Stimulated activated naive CD4-positive, alpha-beta T cell (primary cell): Measurements from ENCODE around the gene ZNF804B.

Experiments
- DNase-seq, 6 experiments: peaks; one replicate each; lab custom pipeline; 2025; lab: John Stamatoyannopoulos, UW

Gene ZNF804B

GRCh38 chr7:88835147-88835728 is 75.7 kb downstream of the ZNF804B start:
- peak in 1 of 6 experiments; percentile 1 for DNase-seq

GRCh38 chr7:88842201-88842600 is 82.7 kb downstream of the ZNF804B start:
- no peak for DNase-seq

- no peak for DNase-seq
These were observed 85.6 kb downstream of the ZNF804B start for GRCh38 chr7:88845091-88845490.

GRCh38 chr7:88851220-88851619 is 91.7 kb downstream of the ZNF804B start:
- no peak for DNase-seq

DNA sequence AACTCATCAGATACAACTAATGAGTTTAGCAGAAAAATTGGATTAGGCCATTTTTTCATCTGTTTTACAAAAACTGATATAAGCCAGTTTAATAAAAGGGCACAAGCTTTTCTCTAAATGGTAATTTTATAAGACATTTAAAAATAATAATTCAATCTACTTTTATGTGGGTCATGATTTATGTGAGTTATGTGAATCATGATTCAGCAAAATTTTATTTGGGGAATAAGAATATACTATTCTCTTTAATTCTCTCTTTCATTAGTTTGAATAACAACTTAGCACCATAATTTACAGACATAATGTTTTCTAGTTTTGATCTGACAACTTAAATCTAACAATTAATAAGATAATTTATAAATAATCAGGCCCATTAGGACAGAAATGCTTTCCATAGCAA is 99.8 kb downstream of the ZNF804B start:
- DNase-seq: no peak

DNA sequence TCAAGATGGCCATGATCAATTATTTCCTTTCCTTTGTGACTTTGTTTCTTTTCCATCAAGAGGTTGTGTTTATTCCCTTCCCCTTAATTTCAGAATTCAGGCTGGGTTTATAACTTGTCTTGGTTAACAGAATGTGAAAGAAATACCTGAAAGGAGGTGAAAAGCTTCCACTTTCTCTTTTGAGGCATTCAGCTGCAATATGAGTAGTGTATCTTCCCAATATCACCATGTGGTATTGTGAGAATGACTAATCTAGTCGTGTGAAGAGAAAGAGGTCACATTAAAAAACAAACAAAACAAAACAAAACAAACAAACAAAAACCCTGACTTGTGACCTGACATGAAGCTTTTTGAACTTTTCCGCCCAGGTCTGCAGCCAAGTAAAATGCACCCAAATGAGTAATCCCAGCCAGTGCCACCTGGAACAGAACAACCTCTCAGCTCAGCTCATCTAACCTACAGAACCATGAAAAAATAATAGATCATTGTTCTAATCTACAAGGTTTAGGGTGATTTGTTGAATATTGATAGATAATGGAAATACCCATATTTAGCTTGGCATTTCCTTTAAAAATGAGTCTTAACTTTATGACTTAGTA is 106.9 kb downstream of the ZNF804B start:
- no peak for DNase-seq

DNA sequence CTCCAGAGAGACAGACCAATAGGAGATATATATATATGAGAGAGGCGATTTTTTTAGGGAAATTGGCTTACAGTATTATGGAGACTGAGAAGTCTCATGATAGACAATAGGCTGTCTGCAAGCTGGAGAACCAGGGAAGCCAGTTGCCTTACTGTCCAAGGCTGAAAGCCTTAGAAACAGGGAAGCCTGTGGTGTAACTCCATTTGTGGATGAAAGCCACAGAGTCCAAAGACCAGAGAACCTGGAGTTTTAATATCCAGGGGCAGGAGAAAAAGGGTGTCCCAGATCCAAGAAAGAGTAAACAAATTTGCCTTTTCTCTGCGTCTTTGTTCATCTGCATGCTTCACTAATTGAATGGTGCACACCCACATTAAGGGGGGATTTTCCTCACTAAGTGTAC is 107.7 kb downstream of the ZNF804B start:
- DNase-seq: no peak

DNA sequence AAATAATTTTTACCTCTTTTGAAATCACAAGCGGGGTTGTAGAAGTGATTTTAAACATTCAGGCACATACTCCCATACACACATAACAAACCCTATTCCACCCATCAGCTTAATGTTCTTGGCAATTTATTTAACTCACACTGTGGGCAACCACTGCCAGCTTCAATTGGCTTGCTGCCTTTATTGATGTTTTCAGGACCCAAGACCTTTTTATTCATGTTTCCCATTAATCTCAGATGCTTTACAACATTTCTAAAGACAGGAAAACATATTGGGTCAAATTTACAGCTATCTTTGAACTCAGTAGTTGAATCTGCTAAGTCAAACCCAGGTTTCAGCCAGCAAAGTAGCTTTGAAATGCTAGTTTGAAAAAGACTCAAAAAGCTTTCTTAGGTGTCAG is 109.0 kb downstream of the ZNF804B start:
- DNase-seq: no peak

GRCh38 chr7:88881136-88881535 is 121.6 kb downstream of the ZNF804B start:
- no peak for DNase-seq

- DNase-seq: no peak
These were observed 125.6 kb downstream of the ZNF804B start for GRCh38 chr7:88885131-88885530.

GRCh38 chr7:88888684-88889083 is 129.2 kb downstream of the ZNF804B start:
- no peak for DNase-seq

DNA sequence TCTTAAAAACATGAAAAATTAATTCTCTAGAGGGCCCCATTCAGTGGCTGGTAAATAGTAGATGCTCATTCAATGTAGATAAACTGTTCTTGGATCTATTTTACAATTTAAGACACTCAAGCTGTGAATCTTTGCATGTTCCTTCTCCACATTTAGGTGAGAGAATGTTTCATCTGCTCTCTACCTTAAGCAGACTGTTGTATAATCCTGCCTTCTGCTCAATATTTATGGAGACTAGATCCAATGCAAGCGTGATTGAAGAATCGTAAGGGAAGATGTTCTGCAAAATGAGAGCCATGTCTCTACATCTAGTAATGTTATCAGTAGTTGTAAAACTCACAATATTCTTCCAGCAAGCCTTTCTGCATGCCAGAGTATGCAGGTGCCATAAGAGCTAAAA is 151.0 kb downstream of the ZNF804B start:
- no peak for DNase-seq

- no peak for DNase-seq
These were observed 153.4 kb downstream of the ZNF804B start for GRCh38 chr7:88912852-88913251.

DNA sequence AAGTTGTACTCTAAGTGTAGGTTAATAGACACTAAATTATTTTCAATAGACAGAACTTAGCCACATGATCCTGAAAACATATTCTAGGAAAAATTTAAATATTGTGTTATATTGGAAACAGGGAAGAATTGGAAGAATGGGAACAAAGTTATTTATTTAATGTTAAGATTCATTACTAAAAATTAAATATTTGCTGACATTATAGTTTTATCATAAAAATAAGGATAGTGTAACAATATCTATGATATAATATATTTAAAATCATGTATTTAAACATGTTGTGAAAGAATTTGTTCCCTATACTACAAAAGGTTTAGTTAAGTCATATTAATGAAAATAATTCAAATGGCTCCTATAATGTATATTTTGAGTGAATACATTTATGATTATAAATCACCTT is 156.1 kb downstream of the ZNF804B start:
- no peak for DNase-seq

DNA sequence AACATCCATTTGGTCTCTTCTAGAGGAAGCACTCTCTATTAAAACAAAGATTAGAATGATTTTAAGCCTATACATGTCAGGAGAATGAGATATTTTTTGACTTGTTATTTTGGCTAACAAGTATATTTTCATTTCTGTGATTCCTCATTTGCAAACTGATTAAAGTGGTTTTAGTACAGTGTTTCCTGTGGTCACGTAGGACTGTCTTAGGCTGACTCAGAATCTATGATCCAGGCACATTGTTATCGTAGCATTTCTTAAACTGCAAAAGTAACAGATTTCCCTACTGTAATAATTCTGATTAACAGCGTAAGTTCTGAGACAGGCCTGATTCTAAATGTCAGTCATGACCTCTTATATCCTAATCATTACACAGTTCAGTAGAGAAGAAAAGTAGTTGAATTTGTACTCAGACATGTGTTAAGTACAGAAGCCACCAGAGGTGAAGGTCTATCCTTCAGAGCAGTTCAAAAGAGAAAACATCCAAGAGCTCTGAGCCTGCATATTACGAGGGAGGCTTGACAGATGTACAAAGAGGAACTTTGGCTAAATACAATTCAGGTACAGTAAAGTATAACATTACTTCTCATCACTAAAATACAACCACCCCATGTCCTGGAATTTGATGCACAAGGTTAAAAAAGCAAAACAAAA is 160.1 kb downstream of the ZNF804B start:
- DNase-seq: no peak

DNA sequence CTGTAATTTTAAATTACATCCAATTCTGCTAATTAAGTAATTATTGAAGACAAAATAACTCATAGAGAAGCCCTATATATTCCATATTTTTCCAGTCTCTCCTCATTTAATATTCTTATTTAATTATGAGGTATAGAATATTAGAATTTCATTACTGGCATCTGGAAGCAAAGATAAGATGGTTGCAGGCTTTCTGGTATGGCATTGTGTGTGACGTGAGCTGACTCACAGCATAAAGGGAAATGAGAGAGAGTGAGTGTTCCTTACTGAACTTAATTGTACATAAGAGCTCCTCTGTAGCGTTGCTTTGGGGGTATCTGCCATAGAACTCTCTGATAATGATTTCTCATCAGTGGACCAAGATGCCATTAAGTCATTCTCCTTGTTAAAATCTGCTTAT is 163.4 kb downstream of the ZNF804B start:
- no peak for DNase-seq

- DNase-seq: no peak
These were observed 168.8 kb downstream of the ZNF804B start for GRCh38 chr7:88928276-88928675.

GRCh38 chr7:88929719-88930118 is 170.2 kb downstream of the ZNF804B start:
- no peak for DNase-seq

GRCh38 chr7:88933285-88933684 is 173.8 kb downstream of the ZNF804B start:
- no peak for DNase-seq

GRCh38 chr7:88942815-88943501 is 183.5 kb downstream of the ZNF804B start:
- no peak for DNase-seq

GRCh38 chr7:88951826-88952225 is 192.3 kb downstream of the ZNF804B start:
- DNase-seq: no peak

DNA sequence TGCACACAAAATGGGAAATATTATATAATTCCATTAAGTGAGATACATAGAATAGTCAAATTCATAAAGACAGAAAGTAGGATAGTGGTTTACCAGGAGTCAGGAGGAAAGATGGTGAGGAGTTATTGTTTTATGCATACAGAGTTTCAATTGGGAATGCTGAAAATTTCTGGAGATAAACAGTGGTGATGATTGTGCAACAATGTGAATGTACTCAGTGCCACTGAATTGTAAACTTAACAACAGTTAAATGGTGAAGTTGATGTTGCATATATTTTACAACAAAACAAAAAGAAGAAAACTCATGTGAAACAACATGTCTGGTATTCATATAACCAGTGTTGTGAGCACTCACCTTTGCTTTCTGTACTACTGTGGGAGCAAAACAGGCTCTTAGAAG is 204.9 kb downstream of the ZNF804B start:
- DNase-seq: no peak

DNA sequence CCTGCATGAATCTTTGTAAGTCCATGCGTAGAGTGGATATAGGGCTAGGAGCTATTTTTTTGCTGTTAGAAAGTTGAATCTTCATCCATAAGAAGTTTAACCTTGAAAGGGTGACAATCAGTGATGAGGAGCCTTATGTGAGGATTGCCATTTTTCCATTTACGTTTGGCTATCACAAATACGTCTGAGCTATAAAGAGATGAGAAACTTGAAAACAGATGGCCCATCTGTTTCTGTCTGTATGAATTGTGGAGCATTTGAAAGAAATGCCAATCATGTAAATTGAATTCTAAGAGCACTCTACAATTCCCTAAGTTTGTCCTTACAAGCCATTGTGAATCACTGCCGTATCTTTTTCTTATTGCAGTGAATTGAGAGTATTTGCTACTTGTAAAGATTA is 205.9 kb downstream of the ZNF804B start:
- DNase-seq: no peak
